DMS53 (cell line): Measurements from ENCODE around the gene TM4SF4.

Experiments used
- DNase-seq: peaks from one replicate; lab custom pipeline; 2025; lab: John Stamatoyannopoulos, UW

Gene TM4SF4

DNA sequence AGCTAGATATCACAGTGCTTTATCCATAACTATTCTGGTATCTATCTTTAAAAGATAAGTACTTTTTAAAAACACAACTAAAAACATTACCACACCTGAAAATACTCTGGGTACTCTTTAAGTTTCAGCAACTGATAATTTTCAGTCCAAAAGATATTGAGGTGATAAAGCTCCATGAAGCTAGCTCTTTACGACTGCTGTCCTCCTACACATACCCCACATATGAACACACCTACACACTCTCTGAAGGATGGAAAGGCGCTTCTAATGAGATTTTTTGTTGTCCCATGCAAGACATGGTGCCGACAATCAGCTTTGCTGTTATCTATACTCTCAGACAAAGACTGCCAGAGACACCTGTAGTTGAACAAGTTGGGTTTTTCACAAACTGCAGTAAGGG, 19.1 kb upstream of the TM4SF4 start:
- no peak for DNase-seq

DNA sequence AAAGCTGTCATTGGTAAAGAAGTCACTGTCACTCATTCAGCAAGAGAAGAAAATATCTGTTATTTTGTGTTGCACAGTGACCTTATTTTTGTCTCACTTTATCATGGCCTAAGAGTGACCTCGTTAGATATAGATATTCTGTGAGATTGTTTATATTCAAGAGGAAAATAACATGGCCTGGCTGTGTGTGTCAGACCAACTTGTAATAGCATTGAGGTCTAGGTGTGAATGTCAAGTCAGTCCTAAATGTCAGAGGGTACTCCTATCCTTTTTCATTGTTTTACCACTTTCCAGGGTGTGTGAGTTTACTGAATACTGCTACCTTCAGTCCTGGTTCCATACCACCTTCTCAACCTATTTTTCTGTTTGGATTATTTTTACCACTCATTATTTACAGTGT, 18.5 kb upstream of the TM4SF4 start:
- DNase-seq: no peak

DNA sequence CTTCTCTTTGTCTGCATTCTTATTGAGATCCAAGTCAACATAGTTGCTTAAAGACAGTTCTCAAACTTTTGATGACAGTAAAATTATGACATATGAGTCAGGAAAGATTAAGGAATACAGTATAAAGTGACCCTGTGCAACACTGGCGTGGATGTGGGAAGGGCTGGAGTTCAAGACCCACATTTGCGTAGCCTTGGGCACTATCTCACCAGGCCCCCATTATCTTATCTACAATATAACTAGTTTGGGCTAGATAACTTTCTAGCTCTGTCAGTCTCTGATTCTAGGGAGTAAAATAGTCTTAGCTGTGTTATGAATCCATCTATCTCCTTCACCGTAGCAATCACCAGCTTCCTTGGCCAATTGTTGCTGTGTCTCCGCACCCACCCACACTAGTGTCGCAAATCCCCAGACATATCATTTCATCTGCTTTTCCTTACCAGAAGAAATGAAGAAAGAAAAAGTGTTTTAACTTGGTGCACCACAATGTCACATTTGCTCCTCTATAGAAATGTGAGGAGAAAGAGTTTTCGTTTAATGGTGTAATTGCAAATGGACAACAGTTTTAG, 14.9 kb upstream of the TM4SF4 start:
- no peak for DNase-seq

DNA sequence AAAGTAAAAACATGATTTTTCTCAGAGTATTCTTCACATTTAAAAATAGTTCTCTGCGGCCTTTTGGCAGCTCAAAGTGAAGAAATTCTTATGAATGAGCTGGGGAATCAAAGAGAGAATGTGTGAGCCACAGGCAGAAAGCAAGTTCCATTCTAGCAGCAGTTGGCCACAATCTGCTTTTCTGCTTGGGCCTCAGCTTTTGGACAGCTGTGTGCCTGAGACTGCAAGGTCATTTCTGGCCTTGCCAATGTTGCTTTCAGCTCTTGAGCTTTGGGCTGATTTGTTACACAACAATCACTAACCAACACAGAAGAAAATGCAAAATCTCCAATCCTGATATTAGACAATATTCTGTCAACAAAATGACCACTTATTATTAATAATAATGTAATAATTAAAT, 14.4 kb upstream of the TM4SF4 start:
- DNase-seq: no peak

DNA sequence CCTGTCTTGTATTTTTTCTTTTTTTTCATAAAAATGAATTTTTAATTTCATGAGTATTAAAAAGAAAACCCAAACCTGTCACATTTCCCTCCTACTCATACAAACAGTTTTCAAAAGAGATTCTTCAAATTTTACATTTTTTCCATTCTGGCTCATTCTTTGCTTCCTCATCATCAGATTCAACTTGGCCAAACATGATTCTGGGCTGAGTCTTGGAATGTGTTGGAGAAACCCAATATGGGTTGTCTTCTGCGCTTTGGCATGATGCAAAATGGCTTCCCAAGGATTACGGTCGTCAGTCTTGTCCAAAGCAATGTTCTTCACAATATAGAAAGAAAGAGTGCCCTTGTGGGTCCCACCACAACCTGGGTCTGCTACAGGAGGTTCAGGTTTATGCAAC, 12.4 kb upstream of the TM4SF4 start:
- DNase-seq: no peak

DNA sequence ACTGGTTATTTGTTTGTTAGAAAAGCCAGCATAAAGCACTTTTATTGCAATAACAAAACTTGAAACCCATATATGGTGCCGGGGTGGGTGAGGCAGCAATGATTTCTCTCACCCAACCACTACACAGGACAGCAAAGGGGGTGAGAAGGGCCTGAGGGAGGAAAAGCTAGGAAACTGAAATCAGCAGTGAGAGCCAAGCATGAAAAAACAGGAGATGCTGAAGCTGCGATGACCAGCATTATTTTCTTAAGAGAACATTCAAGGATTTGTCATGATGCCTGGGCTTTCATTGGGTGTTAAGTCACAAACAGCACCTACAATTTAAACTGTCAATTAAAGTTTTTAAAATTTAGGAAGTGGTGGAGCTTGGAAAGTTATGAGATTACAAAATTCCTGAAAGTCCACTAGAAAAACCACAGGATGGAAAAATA, 11.9 kb upstream of the TM4SF4 start:
- no peak for DNase-seq

DNA sequence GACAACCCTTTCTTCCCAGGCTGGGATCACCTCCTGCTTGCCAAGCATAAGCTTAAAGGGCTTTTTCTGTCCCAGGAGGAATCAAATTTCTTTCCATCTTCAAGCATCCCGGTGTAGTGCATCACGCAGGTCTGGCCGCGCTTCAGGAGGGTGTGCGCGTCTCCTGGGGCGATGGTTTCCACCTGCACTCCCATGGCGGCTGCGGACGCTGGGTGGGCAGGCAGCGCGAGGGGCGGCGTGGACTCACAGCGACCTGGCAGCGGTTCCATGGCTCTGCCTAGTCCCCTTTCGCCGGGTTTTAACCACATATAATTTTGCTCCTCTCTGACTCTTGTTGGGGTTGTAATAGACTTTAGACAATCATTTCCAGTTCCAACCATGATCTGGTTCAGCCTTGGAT, 10.6 kb upstream of the TM4SF4 start:
- DNase-seq: no peak

DNA sequence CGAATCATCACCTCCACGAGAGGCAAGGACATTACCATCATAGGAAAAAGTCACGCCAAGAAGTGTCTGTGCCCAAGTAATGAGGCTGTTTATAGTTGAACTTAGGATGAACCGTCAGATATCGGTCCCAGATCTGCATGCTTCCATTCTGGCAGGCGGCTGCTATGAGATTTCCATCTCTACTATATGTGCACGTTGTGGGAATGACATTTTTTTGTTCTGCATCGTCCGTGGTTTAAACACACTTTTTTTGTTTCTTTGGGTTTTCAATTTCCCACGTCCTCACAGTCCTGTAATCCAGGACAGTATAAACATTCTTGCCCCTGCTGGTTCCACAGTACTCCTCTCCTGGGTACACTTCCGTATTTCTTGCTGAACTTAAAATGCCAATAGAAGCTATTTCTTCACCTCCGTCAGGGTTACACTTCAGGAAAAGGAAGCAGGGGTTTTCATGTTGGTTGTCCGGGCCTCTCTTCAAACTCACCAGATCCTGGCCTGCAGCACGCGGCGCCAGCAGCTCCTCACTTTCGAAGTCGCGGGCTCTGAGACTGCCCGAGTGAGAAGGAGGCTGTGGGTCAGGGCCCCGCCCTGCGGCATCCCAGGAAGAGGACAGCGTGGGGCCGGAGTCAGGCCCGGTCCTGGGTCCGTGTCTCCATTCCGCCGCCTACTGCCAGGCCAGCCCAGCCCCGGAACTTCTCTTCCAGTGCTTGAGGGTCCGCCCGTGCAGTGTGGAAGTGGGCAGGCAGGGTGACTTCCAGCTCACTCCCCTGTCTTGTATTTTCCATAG, 9.8 kb upstream of the TM4SF4 start:
- no peak for DNase-seq

DNA sequence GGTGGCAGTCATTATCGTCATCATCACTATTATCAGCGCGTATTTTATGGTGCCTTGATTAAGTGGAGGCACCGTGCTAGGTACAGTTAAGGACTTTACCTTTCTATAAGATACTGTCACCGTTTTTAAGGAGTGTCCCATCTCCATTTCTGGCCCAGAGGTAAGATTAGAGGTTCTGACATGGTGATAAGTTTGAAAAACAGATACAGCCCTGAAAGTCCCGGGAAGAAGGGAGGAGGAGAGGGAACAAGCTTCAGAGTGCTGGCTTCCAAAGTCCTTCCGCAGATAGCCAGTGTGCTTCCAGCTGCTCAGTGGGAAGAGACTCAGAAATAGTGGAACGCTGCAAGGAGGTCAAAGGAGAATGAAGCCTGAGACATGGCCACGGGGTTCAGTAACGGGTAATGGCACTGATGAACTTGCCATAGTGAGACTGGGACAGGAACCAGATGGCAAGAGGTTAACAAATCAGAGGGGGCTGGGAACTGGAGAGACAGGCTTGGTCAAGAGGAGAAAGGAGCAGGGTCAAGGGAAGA, 9.1 kb upstream of the TM4SF4 start:
- no peak for DNase-seq

DNA sequence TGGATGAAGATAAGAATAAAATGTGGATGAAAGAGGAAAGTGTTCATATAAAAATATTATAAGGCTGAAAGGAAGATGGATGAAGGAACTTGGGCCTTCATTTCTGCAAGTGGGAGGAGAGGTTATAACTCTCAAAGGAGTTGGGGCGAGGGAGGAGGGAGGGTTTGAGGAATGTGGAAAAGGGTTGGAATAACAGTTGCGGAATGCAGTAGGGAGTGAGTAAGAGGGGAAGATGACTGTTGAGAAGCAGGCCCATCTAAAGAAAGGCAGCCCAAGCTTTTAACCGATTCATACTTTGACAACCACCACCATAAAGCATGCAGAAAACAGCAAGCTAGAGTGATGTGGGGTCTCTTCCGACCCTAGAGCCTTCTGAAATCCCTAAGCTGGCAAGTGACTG, 8.3 kb upstream of the TM4SF4 start:
- DNase-seq: no peak

DNA sequence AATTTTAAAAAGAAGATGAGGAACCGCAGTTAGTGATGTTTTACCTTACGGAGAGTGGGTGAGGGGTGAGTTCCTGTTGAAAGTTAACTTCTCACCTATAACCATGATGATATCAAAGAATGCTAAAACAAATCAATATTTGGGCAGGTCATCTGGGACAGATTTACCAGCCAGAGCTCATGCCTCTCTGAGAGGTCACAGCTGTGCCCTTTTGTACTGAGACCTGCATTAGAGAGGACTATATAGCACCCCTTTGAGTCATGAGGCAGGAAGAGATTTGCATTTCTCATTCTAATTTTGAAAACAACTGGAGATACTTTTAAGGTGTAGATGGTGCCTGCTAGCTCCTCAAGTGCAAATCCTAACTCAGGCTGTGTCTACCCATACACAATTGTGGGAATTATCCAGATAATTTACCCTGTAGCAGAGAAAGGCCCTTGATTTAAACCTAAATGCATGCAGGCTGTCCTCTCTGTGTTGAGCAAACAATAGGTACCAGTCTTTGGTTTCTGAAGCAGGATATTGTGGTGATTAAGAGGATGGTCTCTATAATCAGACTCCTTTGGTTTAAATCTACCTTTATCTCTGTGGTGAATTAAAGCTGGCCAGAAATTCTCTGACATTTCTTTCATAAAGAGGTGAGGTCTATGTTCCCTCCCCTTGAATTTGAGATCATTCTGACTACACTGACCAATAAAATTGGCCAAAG, 5.8 kb upstream of the TM4SF4 start:
- DNase-seq: no peak

DNA sequence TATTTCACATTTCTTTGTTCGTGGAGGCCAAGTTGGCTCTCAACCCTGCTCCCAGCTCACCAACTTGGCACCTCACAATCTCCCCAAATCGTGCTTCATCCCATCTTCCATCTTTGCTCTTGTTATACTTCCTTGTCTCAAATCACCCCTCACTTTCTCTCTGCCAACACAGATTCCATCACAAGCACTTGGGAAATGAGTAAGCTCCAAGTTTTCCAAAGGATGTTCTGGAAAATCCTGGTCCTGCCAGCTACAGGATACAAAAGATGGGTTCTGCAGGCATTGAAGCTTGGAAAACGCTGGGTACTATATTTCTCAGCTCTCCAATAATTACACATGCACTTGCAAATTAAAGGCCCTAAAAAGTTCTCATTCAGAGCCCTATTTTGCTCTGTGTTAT, 4.1 kb upstream of the TM4SF4 start:
- no peak for DNase-seq

DNA sequence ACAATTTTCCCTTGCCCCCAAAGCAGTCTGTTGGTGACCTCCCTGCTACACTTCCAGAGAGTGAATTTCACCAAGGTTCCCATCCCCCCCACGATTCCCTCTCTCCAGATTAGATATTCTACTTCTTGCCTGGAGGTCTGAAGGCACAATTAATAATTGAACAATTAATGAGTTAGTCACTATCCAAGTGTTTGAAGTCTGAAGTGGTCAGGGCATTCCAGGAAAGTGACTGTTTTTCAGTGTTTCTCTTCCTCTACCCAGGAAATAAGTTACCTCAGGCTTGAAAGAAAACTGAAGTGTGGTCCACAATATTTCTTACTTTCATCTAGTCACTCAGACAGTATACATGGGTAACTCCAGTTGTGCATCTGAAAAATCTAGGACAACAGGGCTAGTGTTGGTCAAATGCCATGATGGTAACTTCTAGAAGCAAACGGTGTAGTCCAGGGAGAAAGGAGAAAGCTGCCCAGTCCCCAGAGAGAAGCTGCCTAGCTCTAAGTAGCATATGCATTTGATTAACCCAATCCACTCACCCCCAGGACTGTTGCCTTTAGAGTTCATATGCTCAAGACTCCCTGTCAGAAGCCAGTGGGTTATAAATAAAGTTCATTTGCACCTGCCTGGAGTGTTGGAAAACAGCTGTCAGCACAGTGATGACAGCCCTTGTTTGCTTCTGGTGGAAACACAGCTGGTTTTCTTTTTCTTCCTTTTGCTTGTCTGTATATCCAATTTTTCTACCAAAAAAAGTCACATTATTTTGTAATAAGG, 2.3 kb upstream of the TM4SF4 start:
- peak; percentile 59 for DNase-seq

DNA sequence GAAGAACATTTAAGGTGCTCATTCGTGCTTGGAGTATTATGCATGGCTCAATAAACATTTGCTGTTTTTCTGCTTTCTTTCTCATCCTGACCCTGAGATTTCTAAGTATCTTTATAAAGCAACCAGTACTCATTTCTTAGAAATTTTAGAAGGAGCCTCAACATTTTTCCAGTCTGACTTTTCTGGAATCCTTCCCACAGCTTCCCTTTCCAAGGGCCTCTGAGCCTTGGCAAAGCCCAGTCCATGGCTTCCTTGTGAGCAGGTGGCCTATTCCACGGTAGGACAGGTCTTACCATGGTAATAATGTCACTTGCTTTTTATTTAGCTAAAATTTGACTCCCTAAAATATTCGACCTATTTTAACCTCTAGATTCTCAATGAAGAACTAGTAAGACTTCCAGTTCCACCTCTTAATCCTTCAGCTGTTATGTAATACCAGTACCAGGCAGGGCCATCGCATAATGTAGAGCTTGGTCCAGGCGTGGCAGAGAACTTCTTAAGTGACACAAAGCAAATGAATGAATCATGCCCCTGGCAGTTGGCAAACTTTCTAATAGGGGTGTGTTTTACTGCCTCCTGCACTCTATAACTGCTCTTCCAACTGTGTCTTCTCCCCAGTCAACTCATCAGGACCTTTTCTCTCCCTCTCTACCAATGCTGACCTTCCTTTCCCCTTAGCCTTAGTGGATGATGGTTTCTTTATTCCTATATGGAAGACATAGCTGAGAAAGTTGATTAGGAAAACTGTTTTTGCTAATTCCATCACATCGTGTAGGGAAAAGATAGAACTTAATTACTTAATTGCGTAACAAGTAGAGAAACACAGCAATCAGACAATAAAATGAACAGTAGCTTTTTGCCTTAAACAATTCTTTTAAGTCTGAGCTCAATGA, 894 bp upstream of the TM4SF4 start:
- peak; percentile 68 for DNase-seq

DNA sequence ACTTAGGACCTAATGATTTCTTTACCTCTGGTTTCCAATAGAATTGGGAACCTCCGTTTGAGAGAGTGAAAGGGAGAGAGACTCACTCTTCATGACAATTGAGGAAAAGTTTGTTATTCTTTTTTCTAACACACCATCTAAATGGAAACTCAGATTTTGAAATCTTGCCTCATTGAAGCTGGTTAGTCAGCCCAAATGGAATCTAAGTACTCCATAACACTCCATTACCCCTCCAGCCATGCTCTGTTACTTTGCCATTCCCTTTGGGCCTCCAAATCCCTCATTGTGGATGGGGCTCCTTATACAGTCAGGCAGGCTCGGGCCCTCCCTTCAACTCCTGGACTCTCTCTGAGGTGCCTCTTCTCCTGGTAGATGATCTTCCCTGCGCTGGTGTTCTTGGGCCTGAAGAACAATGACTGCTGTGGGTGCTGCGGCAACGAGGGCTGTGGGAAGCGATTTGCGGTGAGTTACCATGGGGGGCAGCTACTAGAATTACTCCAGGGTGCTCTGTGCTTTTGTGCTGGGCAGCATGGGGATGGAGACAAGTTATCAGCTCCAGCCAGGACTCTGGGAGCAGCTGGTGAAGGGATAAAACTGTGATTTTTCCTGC, 1.1 kb downstream of the TM4SF4 start:
- DNase-seq: no peak

DNA sequence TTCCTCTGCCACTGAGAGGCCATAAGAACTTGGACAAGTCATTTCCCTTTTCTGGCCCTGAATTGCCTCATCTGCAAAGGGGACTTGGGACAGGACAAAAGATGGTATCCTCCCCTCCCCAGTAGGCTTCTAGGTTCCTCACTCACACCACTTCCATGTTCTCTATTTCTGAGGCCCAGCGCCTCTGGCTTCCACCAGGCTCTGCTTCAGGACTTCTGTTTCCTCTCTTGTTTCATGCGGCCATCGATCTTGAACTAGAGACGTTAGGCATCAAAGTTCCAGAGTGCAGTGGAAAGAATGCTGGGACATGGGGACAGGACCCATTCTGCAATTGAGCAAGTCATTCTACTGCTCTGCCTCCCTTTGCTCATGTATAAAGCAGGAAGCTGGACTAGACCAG, 1.7 kb downstream of the TM4SF4 start:
- no peak for DNase-seq

DNA sequence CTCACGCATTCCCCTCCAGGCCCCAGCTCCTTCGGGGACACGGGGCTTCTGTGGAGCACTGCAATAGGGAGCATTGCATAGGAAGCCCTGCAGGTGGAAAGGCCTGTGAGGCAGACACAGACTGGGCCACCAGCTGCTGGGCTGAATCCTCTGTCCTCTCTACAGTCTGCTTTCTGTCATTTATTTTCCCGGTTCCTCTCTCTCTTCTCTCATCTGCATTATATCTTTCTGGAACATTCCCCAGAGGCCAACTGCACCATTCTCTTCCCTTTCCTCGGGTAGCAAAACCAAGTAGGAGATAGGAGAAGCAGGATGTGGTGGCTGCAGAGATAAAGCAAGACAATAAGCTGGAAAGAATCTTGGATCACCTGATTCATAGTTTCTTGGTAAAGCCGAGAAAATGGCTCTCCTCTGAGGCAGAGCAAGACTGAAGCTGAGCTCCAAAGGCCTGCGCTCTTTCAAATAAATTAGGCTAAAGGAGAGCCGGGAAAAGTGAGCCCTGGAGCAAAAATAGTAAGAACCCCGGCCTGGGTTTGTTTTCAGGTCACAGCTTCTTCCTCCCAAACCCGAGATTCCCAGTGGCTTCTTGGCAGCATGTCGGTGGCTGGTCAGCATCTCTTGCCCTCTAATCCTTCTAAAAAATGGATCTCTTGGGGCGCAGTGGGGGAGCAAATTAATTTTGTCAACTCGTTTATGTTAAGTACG, 5.3 kb downstream of the TM4SF4 start:
- peak; percentile 18 for DNase-seq

DNA sequence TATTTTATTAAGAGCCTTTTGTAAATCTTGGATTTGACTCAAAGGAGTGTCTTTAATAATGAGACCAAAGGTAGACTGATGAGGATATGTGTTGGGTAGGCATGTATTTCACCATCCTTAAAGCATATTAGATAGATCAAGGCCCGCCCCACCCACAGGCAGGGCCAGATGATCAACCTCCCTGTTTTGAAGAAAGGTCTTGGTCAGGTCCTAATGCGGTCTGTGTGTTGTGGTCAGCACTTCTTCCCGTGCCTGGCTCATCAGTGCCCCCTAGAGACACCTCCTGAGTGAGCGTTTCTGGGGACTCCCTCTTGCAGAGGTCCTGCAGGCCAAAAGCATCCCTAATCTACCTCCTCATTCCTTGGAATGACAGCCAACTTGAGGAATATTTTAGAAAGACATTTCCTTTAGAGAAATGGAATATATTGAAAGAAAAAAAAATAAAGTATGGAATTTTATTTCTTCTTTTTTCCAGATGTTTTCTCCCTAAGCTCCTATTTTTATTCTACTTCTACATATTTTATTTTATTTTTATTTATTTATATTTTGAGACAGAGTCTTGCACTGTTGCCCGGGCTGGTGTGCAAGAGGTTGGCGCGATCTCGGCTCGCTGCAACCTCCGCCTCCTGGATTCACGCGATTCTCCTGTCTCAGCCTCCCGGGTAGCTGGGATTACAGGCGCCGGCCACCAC, 6.0 kb downstream of the TM4SF4 start:
- peak; percentile 85 for DNase-seq

DNA sequence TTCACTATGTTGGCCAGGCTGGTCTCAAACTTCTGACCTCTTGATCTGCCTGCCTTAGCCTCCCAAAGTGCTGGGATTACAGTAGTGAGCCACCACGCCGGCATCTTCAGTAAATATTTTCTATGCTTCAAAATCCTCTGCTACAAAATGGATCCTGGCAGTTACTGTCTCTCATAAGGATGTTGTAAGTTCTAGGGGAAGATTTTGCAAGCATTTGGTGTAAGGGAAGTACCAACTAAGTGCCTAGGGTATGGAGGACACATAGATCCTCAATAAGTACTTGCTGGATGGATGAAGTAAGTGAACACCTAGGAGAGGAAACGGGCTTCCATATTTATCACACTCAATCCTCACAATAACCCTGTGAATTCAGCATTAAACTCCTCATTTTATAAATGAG, 6.6 kb downstream of the TM4SF4 start:
- DNase-seq: no peak

DNA sequence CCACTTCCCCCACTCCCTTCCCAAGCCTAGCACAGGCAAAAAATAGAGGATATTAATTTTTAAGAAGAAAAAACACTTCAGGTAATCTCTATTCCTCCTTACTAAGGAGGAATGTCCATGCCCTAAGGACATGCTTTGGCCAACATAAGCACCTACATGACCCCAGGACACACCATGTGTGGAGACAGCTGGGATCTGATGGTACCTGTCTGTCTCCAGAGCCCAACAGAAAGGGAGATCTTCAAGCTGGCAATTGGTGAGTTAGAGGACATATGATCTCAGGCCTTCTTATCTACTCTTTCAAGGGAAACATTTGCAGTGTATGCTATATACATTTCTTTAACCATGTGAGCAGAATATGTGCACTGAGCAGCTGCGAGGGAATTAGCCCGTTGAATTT, 7.0 kb downstream of the TM4SF4 start:
- DNase-seq: no peak
